SK-N-MC (cell line): ENCODE measurements around the gene ALOX15B.

Source experiments
- EZH2 ChIP-seq: fragments of 200-600 bp; sonication (generic); IDR thresholded peaks from one replicate; pipeline ENCODE4 v1.6.1; 2017; ENCODE audit warnings: antibody characterized with exemption
- FOXP2 ChIP-seq: optimal IDR thresholded peaks from 2 replicates; pipeline ENCODE3; 2011; ENCODE audit warnings: mild to moderate bottlenecking, moderate library complexity; ENCODE audit not compliant: insufficient read depth; ENCODE audit errors: extremely low read length, control extremely low read depth
- POLR2AphosphoS5 ChIP-seq: IDR thresholded peaks from 2 replicates; pipeline ENCODE4 v1.6.1; 2012; ENCODE audit warnings: mild to moderate bottlenecking, low read depth, low read length, borderline replicate concordance

DNA sequence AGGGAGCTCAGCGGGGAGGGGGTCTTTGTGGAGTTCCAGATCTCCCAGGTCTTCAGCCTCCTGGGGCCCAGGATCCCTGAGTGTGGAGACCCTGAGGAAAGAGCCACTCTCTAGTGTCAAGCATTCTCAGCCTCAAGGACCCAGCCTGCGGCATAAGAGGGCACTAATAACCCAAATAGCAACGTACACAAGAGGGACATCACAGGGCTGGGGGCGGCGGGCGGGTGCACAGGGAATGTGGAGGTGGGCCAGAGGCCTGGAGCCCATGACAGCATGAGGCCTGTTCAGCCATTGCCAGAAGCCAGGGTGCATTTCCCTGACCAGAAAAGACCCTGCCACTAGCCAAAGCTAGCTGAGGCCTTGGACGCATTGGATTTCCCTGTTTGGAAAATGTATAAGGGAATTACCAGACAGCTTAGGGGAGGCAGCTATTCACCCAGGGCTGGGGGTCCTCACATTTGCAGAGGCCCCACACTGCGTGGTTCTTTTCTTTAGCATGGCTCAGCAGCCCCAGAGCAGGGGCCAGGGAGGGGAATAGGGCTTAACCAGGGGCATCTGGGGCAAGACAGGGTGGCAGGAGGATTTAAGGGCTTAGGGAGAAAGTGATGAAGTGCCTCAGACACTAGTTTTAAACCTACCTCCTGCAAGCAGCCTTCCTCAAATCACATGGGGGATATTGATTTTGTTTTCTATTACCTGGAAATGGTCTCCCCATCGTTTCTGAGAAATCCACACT is 13.5 kb upstream of the ALOX15B start:
- TF ChIP-seq EZH2 (no peak), POLR2AphosphoS5 (no peak), FOXP2 (no peak)
